HG02678 (cell line): ENCODE results near the gene SPECC1L.

Source experiments
- ATAC-seq: cut with Tn5 transposase; IDR thresholded peaks from one replicate; pipeline ENCODE4 v1.9.1; 2021; ENCODE audit warnings: mild to moderate bottlenecking, moderate library complexity; ENCODE audit not compliant: unreplicated experiment

SPECC1L gene

DNA sequence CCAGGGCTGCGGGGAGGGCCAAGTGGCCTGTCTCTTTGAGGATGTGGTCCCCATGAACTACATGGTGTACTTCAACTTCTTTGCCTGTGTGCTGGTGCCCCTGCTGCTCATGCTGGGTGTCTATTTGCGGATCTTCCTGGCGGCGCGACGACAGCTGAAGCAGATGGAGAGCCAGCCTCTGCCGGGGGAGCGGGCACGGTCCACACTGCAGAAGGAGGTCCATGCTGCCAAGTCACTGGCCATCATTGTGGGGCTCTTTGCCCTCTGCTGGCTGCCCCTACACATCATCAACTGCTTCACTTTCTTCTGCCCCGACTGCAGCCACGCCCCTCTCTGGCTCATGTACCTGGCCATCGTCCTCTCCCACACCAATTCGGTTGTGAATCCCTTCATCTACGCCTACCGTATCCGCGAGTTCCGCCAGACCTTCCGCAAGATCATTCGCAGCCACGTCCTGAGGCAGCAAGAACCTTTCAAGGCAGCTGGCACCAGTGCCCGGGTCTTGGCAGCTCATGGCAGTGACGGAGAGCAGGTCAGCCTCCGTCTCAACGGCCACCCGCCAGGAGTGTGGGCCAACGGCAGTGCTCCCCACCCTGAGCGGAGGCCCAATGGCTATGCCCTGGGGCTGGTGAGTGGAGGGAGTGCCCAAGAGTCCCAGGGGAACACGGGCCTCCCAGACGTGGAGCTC is 170.2 kb downstream of the SPECC1L start:
- no peak for ATAC-seq

DNA sequence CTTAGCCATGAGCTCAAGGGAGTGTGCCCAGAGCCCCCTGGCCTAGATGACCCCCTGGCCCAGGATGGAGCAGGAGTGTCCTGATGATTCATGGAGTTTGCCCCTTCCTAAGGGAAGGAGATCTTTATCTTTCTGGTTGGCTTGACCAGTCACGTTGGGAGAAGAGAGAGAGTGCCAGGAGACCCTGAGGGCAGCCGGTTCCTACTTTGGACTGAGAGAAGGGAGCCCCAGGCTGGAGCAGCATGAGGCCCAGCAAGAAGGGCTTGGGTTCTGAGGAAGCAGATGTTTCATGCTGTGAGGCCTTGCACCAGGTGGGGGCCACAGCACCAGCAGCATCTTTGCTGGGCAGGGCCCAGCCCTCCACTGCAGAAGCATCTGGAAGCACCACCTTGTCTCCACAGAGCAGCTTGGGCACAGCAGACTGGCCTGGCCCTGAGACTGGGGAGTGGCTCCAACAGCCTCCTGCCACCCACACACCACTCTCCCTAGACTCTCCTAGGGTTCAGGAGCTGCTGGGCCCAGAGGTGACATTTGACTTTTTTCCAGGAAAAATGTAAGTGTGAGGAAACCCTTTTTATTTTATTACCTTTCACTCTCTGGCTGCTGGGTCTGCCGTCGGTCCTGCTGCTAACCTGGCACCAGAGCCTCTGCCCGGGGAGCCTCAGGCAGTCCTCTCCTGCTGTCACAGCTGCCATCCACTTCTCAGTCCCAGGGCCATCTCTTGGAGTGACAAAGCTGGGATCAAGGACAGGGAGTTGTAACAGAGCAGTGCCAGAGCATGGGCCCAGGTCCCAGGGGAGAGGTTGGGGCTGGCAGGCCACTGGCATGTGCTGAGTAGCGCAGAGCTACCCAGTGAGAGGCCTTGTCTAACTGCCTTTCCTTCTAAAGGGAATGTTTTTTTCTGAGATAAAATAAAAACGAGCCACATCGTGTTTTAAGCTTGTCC is 171.0 kb downstream of the SPECC1L start:
- ATAC-seq: no peak

DNA sequence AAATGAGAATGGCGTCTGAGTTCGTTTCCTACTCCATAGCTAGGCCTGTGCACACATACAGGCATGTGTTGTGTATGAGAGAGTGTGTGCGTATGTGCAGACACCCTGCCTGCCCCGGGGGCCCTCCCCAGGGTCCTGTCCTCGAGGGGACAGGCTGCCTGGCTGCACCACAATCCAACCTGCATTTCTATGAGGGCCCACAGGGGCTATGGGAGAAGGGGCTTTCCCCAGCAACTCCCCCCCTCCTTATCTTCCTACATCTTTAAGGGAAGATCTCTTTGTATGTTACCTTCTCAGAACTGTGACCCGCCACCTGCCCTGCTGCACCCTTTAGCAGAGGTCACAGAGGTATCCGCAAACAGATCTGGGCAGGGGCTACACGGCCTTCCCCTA is 171.7 kb downstream of the SPECC1L start:
- no peak for ATAC-seq

DNA sequence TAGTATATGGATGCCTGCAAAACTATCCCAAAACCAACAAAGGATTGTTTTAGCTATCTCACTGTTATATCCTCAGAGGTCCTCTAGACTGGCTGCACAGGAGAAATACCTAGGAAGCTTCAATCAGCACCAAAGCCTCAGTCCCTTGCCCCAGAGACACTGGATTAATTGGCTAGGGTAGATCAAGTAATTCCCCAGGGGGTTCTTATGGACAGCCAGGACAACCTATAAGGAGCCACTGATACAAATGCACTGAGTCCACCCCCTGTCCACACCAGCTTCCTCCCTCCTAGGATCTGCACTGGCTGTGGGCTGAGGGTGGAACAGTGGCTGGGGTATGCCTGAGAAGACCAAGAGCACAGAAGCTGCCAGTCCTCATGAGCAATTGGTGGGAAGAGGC is 173.0 kb downstream of the SPECC1L start:
- no peak for ATAC-seq

DNA sequence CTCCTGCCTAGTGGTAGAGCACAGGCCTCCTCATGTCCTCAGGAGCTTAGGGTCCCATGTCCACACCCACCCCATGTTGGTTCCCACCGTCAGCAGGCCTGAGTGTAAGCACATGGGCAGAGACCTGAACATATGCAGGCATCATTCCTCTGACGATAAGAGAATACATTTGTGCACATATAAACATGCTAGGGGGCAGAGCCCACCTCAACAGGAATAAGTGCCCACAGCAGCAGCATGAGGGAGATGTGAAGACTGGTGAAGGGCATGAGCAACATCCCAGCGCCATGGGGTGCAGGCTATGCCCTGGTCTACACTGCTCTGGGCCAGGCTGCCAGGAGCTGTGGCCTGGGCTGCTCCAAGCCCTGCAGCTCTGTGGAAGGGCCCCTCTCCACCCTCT is 173.6 kb downstream of the SPECC1L start:
- no peak for ATAC-seq

DNA sequence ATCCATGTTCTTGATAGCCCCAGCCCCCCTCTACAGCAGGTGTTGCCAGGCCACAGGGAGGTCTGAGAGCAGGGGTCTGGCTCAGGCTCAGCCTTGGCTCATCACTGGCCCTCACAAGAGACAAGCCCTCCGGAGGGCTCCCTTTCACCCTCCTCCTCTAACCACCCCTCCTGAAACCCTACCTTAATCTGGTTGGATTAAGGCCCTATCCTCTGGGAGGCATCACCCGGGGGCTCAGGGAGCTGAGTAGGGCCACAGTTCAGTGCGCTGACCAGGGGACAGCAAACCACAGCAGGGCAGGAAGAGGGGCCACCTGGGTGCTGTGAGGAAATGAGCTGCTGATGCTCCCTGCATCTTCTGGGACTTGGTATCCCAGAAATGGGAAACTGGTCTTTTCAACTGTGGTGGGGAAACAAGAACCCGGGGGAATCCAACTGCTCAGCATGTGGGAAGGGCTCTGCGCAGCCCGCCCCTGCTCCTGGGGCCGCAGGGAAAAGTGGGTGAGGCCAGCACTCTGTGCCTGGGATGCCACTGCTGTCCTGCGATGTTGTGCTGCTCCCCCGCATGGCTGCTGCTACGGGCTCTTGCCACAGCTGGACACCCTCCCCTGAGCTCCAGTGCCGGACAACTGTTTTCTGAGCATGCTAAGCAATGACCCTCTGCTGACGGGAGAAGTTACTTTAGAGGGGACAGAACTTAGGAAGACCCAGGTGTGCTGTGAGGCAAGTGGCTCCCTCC is 174.3 kb downstream of the SPECC1L start:
- ATAC-seq: no peak

DNA sequence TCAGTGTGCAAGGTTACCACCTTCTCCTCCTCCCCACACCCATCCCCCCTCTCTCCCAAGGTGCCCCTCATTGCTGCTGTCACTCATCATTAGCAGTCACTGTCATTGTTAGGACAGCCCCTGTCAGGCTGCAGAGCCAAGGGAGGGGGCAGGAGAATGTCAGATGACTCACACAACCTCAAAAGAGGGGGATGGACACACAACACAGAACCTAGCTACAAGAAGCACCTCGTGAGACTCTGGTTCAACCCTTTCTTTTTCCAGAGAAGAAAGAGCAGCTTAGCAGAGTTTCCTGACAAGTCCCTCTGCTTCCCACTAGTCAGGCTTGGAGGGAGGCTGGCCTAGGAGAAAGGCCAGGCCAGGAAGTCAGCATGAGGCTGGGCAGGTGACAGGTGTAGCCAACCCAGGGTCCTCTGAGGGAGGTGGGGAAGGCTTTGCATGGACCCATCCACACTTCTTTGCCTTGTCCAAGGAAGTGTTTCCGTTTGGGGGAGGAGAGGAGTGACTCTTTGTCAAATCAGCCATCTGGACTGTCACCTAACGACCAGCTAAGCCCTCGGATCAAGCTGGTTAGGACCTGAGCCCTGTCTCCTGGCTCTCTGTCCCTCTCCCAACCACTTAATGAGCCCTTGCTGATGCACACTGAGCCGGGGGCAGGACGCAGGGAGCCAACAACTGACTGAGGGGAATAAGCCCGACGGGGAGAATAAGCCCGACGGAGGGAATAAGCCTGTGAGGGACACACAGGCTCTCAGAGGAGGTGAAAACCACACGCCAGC is 175.0 kb downstream of the SPECC1L start:
- no peak for ATAC-seq

DNA sequence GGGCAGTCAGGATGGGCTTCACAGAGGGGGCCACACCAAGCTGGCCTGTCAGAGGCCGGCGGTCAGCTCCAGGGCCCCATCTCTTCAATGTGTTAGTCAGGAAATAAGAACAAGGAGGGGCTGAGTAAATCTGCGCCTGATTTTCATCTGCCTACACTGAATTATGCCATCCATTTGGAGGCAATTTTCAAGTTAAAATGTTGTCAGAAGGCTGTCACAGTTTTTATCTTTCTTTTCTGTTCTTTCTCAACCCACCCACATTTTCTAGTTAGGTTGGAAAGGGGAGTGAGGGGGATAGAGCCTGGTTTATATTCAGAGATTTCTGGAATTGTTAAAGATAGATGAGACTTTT is 175.6 kb downstream of the SPECC1L start:
- ATAC-seq: no peak

DNA sequence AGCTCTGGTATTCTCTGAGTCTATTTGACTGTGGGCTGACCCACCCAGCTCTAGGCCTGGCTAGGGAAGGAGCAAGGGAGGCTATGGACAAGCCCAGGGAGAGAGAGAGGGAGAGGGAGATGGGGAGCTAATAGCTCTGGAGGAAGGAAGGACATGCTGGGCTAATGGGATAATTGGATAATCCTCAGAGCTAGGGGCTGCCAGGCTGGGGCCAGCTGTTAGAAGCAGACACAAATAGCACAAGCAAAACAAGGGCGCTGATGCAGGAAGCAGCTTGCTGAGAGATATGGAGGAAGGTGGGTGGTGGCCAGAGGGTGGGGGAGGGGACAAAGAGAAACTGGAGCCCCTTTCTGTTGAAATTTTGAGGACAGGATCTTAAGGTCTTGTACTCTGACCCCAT is 180.0 kb downstream of the SPECC1L start:
- ATAC-seq: no peak

DNA sequence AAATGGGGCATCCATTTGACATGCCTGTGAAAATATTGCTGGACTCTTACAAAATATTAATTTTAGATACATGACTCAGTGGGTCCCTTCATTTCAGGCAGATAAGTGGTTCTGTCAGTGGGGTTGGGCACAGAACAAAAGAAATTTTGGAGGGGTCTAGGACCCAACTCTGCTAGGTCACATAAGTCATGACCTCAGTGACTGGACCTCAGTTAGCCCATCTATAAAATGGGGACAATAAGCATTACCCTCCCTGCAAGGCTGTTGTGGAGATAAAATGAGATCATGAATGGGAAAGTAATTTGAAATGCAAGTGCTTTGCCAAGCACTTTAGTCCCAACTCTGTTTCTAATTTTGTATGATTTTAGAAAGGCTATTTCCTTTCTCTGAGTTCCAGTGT is 180.5 kb downstream of the SPECC1L start:
- ATAC-seq: no peak

DNA sequence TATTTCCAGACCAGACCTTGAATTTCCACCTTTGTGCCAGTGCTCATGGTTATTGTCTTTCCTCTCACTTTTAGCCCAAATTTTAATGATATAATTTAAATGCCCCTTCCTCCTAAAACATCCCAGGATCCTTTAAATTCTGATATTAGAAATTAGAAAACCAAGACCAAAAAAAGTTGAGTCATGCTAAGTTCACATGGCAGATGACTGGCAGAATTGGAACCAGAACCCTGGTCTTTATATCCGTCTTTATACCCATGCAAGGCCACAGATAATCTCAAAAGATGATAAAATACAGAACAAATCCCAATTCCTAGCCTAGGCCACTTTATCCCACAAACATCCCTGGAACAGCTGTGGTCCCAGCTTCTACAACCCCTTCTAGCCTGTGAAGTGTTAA is 183.2 kb downstream of the SPECC1L start:
- ATAC-seq: no peak

DNA sequence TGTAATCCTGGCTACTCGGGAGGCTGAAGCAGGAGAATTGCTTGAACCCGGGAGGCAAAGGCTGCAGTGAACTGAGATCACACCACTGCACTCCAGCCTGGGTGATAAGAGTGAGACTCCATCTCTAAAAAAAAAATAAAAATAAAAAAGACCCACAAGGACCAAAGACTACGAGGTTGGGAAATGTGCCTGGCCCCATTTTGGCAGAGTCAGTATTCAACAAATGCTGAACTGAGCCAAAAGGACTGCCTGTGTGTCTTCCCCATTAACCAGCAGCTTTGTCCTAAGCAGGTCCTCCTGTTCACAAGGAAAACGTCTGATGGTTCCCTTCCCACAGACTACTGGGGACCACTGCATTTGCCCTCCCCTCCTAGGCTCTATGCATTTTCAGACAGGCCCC is 184.4 kb downstream of the SPECC1L start:
- ATAC-seq: no peak

DNA sequence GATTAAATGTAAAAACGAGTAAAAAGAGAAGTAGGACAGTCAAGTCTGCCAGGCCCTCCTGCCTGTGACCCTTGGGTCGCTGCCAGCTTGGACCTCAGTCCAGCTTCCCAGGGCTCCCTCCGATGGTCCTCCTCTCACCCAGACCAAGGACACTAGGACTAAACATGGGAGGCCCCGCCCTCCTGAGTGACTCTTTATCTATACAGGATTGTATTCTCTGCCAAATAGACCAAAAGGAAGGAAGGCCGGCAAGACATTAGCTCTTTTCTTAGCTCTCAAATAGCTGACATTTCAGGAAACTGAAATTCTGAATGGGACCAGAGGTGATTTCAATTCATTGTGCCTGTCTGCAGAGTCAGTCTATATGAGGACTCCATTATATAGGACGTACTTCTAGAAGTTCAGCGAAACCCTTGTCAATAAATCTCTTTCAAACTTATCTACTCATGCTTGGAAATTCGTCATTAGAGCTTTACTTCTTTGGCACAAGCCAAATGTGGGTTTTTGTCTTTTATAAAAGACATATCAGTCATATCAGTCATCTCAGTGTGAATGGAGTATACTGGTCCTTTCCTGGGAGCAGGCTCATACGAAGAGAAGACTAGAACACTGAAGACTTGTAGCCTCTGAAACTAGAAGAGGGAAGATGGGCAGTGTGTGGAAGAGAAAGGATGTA is 185.3 kb downstream of the SPECC1L start:
- no peak for ATAC-seq

DNA sequence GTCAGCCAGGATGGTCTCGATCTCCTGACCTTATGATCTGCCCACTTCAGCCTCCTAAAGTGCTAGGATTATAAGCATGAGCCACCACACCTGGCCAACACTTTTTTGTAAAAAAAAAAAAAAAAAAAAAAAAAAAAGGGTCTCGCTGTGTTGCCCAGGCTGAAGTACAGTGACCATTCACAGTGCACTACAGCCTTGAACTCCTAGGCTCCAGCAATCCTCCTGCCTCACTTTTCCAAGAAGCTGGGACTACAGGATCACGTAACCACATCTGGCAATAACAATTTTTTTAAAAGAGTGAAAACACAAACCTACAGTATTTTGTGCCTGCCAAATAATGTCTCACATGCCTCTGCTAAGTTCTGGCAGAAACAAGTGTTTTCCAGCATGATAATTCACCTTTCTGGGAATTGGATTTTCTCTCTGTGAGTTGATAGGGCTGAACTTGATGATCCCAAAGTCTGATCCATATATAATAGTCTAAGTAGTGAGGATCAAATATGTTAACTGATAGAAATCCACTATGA is 187.3 kb downstream of the SPECC1L start:
- no peak for ATAC-seq

DNA sequence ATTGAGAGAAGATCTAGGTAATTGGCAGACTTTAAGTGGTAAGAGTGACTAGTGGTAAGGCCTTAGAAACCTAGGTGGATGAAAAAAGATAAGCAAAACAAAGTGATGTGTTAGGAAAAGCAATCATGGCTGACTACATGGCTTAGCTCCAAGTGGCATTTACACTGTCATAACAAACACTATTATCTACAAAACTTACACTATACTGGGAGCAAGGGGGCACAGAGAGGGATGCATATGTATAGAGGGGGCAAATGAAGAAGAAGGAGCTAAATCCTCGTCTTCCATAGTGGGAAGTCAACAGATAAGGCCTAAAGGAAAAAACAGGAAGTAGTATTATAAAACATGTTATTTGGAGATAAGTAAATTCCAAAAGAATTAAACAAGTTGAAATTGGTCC is 189.3 kb downstream of the SPECC1L start:
- no peak for ATAC-seq

DNA sequence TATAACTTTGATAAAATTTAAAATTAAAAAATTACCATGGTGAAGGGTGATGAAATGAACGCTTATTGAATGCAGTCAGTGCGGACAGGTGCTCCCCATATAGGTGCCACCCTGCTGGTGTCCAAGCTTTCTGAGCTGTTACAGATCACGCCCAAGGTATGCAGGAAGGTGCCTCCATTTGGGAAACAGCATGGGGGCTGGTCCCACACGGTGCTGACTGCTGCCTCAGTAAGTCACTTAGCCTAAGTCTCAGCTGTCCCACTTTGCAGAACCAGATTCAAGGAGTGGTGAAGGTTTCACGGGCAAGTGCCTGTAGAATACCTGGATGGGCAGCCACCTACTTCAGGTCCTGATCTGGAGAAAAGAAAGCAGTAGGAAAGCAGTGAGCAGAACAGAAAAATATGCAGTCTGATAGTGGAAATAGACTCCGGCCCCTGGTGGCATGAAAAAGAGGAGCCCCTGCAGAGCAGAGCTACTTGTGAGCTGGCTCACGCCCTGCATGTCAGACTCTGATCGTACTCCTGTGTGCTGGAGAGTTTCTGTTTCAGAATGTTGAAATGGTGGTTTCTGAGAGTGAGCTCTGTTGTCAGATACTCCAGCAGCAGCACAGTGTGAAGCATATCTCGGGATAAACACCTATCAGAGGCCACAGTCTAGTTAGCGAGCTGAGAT is 189.9 kb downstream of the SPECC1L start:
- ATAC-seq: peak; percentile 53

DNA sequence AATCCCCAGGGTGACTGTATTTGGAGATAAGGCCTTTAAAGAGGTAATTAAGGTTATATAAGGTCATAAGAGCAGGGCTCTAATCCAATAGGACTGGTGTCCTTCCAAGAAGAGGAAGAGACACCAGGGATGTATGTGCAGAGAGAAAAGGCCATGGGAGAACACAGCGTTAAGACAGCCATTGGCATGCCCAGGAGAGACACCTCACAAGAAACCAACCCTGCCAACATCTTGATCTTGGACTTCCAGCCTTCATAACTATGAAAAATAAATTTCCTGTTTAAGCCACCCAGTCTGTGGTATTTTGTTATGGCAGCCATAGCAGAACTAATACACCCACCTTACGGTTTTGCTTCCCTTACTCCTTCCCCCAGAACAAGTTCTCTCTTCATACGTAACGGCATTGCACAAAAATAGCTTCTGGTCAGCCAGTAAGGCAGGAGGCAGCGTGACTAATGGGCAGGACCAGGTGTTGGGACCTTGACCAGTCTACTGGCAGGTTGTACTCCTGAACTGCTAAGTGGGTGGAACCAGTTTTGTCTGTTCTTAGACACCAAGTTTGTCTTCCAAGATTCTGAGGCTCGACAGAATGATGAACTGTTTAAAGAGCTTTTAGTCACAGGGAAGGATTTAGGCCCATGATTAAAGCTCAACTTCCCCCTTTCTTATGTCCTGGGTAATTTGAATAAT is 192.6 kb downstream of the SPECC1L start:
- ATAC-seq: no peak

DNA sequence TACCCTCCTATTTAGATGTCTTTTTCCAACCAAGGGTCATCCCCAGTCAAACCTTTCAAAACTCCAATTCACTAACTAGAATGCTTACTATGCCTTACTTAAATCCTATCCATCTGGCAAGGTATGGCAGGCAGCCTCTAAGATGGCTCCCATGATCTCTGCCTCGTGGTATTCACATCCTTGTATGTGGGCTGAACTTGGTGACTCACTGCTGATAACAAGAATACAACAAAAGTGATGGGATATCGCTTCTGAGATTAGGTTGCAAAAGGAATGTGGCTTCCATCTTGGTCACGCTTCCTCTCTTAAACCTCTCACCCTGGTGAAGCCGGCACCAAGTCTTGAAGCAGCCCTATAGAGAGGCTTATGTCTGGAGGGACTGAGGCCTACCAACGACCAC is 194.9 kb downstream of the SPECC1L start:
- ATAC-seq: no peak

DNA sequence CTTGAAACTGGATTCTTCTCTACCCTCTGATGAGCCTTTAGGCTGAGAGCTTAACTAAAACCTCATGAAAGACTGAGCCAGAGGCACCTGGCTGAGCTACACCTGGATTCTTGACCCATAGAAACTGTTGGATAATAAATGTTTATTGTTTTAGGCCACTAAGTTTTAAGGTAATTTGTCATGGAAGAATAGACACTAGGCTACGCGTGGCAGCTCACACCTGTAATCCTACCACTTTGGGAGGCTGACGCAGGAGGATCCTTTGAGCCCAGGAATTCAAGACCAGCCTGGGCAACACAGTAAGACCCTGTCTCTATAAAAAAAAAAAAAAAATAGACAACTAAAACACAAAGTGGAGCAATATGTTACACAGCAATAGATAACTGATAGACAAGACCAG is 195.3 kb downstream of the SPECC1L start:
- no peak for ATAC-seq
